Osteocyte (in vitro differentiated cells): ENCODE results near the gene GJB2. TPM values are rescaled to one million over a fixed set of nuclear protein-coding genes. Genes with fewer than 3 reads are reported as not detected.

Experiments
- DNase-seq: peaks from one replicate; pipeline ENCODE4 v3.0.0; 2021; ENCODE audit warnings: mixed read lengths; ENCODE audit not compliant: unreplicated experiment; ENCODE audit errors: extremely low spot score
- H3K27ac Mint-ChIP-seq: one replicate; pipeline ENCODE4 v1.8.0; 2021; ENCODE audit warnings: mild to moderate bottlenecking, mixed read lengths; ENCODE audit not compliant: unreplicated experiment
- H3K27me3 Mint-ChIP-seq: one replicate; pipeline ENCODE4 v1.8.0; 2021; ENCODE audit warnings: mixed read lengths; ENCODE audit not compliant: unreplicated experiment
- H3K36me3 Mint-ChIP-seq: one replicate; pipeline ENCODE4 v1.8.0; 2021; ENCODE audit warnings: mixed read lengths; ENCODE audit not compliant: unreplicated experiment
- H3K4me1 Mint-ChIP-seq: one replicate; pipeline ENCODE4 v1.8.0; 2021; ENCODE audit warnings: mixed read lengths; ENCODE audit not compliant: unreplicated experiment
- H3K4me3 Mint-ChIP-seq: one replicate; pipeline ENCODE4 v1.8.0; 2021; ENCODE audit warnings: mild to moderate bottlenecking, moderate library complexity, mixed read lengths; ENCODE audit not compliant: unreplicated experiment
- H3K9me3 Mint-ChIP-seq: one replicate; pipeline ENCODE4 v1.8.0; 2021; ENCODE audit warnings: mixed read lengths; ENCODE audit not compliant: unreplicated experiment
- CTCF ChIP-seq: fragments of 200-600 bp; sonication (generic); IDR thresholded peaks from 2 replicates; pipeline ENCODE4 v1.5.0; 2021; ENCODE audit warnings: antibody characterized with exemption, mild to moderate bottlenecking, moderate library complexity
- total RNA-seq: library from RNA; stranded (reverse); gene quantifications from 2 replicates; pipeline ENCODE4 v1.2.1, GENCODE V29; 2021

GJB2 gene
- total RNA-seq, 1 donor from 2014 or later = 0.27 TPM

- no peaks in the 10 kb centered on the region for H3K36me3 Mint-ChIP-seq
- peaks cover 63% of the 10 kb centered on the region for H3K27me3 Mint-ChIP-seq
- TF ChIP-seq CTCF = no peak
- no peak overlapping the region for H3K27ac Mint-ChIP-seq
- no peaks in the 10 kb centered on the region for H3K9me3 Mint-ChIP-seq
- no peak for DNase-seq
- H3K4me1 Mint-ChIP-seq = peaks cover 4% of the 10 kb centered on the region
- H3K4me3 Mint-ChIP-seq = peak overlapping the region; percentile 36
These were observed 38.4 kb upstream of the GJB2 start for GRCh38 chr13:20230913-20231838.

GRCh38 chr13:20227730-20228129, 35.0 kb upstream of the GJB2 start:
- Mint-ChIP-seq H3K4me3 (no peak overlapping the region), H3K36me3 (no peaks in the 10 kb centered on the region), H3K9me3 (no peaks in the 10 kb centered on the region), H3K27me3 (peaks cover 52% of the 10 kb centered on the region), H3K4me1 (peaks cover 4% of the 10 kb centered on the region), H3K27ac (no peak overlapping the region)
- DNase-seq = no peak
- TF ChIP-seq CTCF = no peak

- H3K9me3 Mint-ChIP-seq = no peaks in the 10 kb centered on the region
- peaks cover 4% of the 10 kb centered on the region for H3K4me1 Mint-ChIP-seq
- DNase-seq = no peak
- peaks cover 52% of the 10 kb centered on the region for H3K27me3 Mint-ChIP-seq
- no peaks in the 10 kb centered on the region for H3K36me3 Mint-ChIP-seq
- no peak overlapping the region for H3K27ac Mint-ChIP-seq
- no peak for TF ChIP-seq CTCF
- H3K4me3 Mint-ChIP-seq = no peak overlapping the region
These were observed 34.5 kb upstream of the GJB2 start for GRCh38 chr13:20227288-20227687.

- no peaks in the 10 kb centered on the region for H3K4me1 Mint-ChIP-seq
- H3K27me3 Mint-ChIP-seq = peaks cover 41% of the 10 kb centered on the region
- H3K27ac Mint-ChIP-seq = no peak overlapping the region
- H3K4me3 Mint-ChIP-seq = no peak overlapping the region
- no peak for DNase-seq
- H3K9me3 Mint-ChIP-seq = peaks cover 3% of the 10 kb centered on the region
- no peak for TF ChIP-seq CTCF
- H3K36me3 Mint-ChIP-seq = no peaks in the 10 kb centered on the region
These were observed 29.8 kb upstream of the GJB2 start for GRCh38 chr13:20222553-20222952.

GRCh38 chr13:20221772-20222171, 29.0 kb upstream of the GJB2 start:
- Mint-ChIP-seq H3K9me3 (peaks cover 3% of the 10 kb centered on the region), H3K36me3 (no peaks in the 10 kb centered on the region), H3K27ac (no peak overlapping the region), H3K4me1 (no peaks in the 10 kb centered on the region), H3K27me3 (peaks cover 44% of the 10 kb centered on the region), H3K4me3 (no peak overlapping the region)
- no peak for DNase-seq
- TF ChIP-seq CTCF = no peak
